ENCODE measurements around the gene MVB12B. TPM values are rescaled to one million over a fixed set of nuclear protein-coding genes. Genes with fewer than 3 reads are reported as not detected.

The MVB12B gene
- total and polyA plus RNA-seq, 2 of the 13 experiments (the other 11 are each of a cell fraction or from before 2014, with no cell fraction given) = 12.1 to 30.1 TPM

DNA sequence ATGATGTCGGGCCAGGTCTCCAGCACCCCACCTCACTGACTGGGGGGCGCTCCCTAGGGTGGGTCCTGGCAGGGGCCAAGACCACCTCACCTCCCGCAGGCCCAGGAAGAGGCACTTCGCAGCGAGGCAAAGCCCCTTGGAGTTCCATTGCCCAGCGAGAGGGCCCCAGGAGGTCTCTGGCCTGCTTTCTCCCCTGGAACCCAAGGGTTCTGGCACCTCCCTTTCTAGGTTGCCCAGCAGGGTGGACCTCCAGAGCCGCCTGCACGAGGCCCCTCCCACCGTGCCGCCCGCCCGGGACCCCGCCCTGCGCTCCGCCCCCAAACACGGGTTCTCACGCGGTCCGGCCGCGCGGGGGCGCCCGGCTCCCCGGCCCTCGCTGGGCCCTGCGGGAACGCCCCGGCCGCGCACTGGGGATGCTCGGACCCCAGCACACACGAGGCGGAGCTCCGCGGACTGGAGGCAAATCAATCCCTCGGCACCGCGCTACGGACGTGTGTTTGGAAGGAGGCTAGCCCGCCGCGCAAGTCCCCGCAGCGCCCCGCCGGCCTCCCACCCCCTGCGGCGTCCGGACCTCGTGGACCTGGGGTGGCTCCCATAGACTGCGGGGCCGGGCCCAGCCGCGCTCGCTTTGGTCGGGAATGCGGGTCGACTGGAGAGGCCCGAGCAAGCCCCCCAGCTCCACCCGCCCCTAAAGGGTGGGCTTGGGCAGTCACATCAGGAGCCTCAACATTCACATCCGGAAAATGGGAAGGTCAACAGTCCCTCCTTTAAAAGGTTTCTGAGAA is 187.6 kb downstream of the MVB12B start (continued):
- no peak for TF ChIP-seq ZKSCAN8 (CRISPR knock-in tag; IDR thresholded peaks at IDR 0.05; ENCODE audit: borderline replicate concordance)
- no peak for TF ChIP-seq ERF (CRISPR knock-in tag; IDR thresholded peaks at IDR 0.05)
- no peak for TF ChIP-seq ZNF264 (CRISPR knock-in tag; IDR thresholded peaks at IDR 0.05)
- TF ChIP-seq, protein P1, sequence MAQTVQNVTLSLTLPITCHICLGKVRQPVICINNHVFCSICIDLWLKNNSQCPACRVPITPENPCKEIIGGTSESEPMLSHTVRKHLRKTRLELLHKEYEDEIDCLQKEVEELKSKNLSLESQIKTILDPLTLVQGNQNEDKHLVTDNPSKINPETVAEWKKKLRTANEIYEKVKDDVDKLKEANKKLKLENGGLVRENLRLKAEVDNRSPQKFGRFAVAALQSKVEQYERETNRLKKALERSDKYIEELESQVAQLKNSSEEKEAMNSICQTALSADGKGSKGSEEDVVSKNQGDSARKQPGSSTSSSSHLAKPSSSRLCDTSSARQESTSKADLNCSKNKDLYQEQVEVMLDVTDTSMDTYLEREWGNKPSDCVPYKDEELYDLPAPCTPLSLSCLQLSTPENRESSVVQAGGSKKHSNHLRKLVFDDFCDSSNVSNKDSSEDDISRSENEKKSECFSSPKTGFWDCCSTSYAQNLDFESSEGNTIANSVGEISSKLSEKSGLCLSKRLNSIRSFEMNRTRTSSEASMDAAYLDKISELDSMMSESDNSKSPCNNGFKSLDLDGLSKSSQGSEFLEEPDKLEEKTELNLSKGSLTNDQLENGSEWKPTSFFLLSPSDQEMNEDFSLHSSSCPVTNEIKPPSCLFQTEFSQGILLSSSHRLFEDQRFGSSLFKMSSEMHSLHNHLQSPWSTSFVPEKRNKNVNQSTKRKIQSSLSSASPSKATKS (CRISPR knock-in tag; IDR thresholded peaks at IDR 0.05) = no peak
- no peak for TF ChIP-seq HNRNPLL (IDR thresholded peaks at IDR 0.05; ENCODE audit: low read depth, low read length, poor library complexity, severe bottlenecking)
- no peak for TF ChIP-seq ZNF747 (CRISPR knock-in tag; IDR thresholded peaks at IDR 0.05; ENCODE audit: borderline replicate concordance)
- TF ChIP-seq, protein P2, sequence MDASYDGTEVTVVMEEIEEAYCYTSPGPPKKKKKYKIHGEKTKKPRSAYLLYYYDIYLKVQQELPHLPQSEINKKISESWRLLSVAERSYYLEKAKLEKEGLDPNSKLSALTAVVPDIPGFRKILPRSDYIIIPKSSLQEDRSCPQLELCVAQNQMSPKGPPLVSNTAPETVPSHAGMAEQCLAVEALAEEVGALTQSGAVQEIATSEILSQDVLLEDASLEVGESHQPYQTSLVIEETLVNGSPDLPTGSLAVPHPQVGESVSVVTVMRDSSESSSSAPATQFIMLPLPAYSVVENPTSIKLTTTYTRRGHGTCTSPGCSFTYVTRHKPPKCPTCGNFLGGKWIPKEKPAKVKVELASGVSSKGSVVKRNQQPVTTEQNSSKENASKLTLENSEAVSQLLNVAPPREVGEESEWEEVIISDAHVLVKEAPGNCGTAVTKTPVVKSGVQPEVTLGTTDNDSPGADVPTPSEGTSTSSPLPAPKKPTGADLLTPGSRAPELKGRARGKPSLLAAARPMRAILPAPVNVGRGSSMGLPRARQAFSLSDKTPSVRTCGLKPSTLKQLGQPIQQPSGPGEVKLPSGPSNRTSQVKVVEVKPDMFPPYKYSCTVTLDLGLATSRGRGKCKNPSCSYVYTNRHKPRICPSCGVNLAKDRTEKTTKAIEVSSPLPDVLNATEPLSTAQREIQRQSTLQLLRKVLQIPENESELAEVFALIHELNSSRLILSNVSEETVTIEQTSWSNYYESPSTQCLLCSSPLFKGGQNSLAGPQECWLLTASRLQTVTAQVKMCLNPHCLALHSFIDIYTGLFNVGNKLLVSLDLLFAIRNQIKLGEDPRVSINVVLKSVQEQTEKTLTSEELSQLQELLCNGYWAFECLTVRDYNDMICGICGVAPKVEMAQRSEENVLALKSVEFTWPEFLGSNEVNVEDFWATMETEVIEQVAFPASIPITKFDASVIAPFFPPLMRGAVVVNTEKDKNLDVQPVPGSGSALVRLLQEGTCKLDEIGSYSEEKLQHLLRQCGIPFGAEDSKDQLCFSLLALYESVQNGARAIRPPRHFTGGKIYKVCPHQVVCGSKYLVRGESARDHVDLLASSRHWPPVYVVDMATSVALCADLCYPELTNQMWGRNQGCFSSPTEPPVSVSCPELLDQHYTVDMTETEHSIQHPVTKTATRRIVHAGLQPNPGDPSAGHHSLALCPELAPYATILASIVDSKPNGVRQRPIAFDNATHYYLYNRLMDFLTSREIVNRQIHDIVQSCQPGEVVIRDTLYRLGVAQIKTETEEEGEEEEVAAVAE (CRISPR knock-in tag; IDR thresholded peaks at IDR 0.05; ENCODE audit: borderline replicate concordance) = no peak
- no peak for TF ChIP-seq ZNF34 (CRISPR knock-in tag; IDR thresholded peaks at IDR 0.05; ENCODE audit: borderline replicate concordance)
- TF ChIP-seq SMC3 (IDR thresholded peaks at IDR 0.05; ENCODE audit: low read length) = no peak
